ENCODE data around the gene RBBP8.

- no peak for TF ChIP-seq EZH2 (IDR thresholded peaks at IDR 0.05; ENCODE audit: borderline replicate concordance, low read depth, low read length, severe bottlenecking)
- TF ChIP-seq, protein P1, sequence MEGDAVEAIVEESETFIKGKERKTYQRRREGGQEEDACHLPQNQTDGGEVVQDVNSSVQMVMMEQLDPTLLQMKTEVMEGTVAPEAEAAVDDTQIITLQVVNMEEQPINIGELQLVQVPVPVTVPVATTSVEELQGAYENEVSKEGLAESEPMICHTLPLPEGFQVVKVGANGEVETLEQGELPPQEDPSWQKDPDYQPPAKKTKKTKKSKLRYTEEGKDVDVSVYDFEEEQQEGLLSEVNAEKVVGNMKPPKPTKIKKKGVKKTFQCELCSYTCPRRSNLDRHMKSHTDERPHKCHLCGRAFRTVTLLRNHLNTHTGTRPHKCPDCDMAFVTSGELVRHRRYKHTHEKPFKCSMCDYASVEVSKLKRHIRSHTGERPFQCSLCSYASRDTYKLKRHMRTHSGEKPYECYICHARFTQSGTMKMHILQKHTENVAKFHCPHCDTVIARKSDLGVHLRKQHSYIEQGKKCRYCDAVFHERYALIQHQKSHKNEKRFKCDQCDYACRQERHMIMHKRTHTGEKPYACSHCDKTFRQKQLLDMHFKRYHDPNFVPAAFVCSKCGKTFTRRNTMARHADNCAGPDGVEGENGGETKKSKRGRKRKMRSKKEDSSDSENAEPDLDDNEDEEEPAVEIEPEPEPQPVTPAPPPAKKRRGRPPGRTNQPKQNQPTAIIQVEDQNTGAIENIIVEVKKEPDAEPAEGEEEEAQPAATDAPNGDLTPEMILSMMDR (IDR thresholded peaks at IDR 0.05; ENCODE audit: borderline replicate concordance, extremely low read depth, low read length, poor library complexity, severe bottlenecking) = no peak
These were observed 32.4 kb upstream of the RBBP8 start for GRCh38 chr18:22900558-22901238.

All from DND-41 (cell line).